Body of pancreas (tissue), 4 donors: ENCODE results near the gene EIF2S3B. TPM values are rescaled to one million over a fixed set of nuclear protein-coding genes. Genes with fewer than 3 reads are reported as not detected.

Experiments used
- ATAC-seq: fragments of 150-250 bp; one replicate; pipeline ENCODE4 v1.9.1; 2016
- DNase-seq, 4 donors: peaks; one replicate each; pipeline ENCODE4 v3.0.0-alpha.2; 2019
- H3K27ac ChIP-seq, 4 donors: fragments of 200-600 bp; sonication (generic); 1 replicate in 3 of 4; 2 replicates in 1 of 4; pipeline versions ENCODE4 v1.5.1 to v1.6.1; 2016 to 2019; ENCODE audit warnings: mild to moderate bottlenecking in 1 of 4, mixed read lengths in 1 of 4, moderate library complexity in 1 of 4
- H3K27me3 ChIP-seq, 2 donors: fragments of 200-600 bp; sonication (generic); one replicate each; pipeline ENCODE4 v1.6.0; 2016; ENCODE audit warnings: mild to moderate bottlenecking in 1 of 2
- H3K36me3 ChIP-seq, 2 donors: fragments of 200-600 bp; sonication (generic); replicated peaks in 1 of 2; 2 replicates each; pipeline ENCODE4 v1.5.1; 2016; ENCODE audit warnings: low read depth in 2 of 2; ENCODE audit not compliant: insufficient read depth in 1 of 2
- H3K4me1 ChIP-seq: fragments of 200-600 bp; sonication (generic); one replicate; pipeline ENCODE4 v1.6.0; 2016
- H3K4me3 ChIP-seq, 2 donors: fragments of 200-600 bp; sonication (generic); 1 replicate in 1 of 2; 2 replicates in 1 of 2; pipeline ENCODE4 v1.5.1; 2016 to 2019
- H3K9me3 ChIP-seq, 3 donors: fragments of 200-600 bp; sonication (generic); 1 replicate in 2 of 3; 2 replicates in 1 of 3; pipeline ENCODE4 v1.5.1; 2016
- POLR2A ChIP-seq, 3 donors: fragments of 450-650 bp; IDR thresholded peaks; one replicate each; pipeline ENCODE4 v1.6.1; 2016; ENCODE audit warnings: antibody characterized with exemption in 3 of 3, mild to moderate bottlenecking in 2 of 3
- WGBS, 2 donors: methylation state at CpG; one replicate each; pipeline ENCODE4 v1.1.5; 2017; 5-methylcytosine and 5-hydroxymethylcytosine counted together
- intact Hi-C: fragments of 100-400 bp; cut with DNase I; formaldehyde crosslinking; loops from one replicate; pipeline ENCODE4 v1.15.1; 2023
- total RNA-seq, 2 donors: library from RNA; depleted of rRNA; stranded (reverse); fragments of >200 nt; gene quantifications; one replicate each; pipeline ENCODE4 v1.1.0, GENCODE V29; 2016
- TF ChIP-seq, protein P1 (sequence below), 7 experiments: fragments of 450-650 bp in 4 of 7; fragments of 200-600 bp in 3 of 7; sonication (generic) in 3 of 7; IDR thresholded peaks; one replicate each; pipeline ENCODE4 v1.5.1; 2016 to 2019; ENCODE audit warnings: antibody characterized with exemption in 7 of 7

Gene EIF2S3B
- total RNA-seq, 2 donors from 2014 or later, result 0.26 TPM; not detected in 1

DNA sequence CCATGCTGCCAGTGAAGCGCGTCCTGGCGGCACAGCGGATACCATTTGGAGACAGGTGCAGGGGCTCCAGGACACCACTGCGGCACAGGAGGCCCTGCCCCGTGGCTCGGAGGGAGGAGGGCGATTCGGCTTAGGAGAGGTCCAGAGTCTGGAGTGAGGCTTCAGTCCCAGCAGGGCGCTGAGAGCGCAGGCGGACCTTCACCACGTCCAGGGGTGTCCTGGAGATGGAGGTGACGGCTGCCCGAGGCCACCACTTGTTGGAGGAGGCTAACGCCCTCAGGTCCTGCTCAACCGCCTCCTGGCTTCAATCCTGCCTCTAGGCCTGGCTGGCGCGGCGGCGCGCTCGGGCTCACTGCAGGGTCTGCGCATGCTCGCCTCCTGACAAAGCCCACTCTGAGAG lies 45.7 kb downstream of the EIF2S3B start:
- DNase-seq (no peak), ATAC-seq (no peak)
- no peaks in the 10 kb centered on the region for H3K9me3 ChIP-seq
- no peaks in the 10 kb centered on the region for H3K4me1 ChIP-seq
- 90 to 91% methylated on average over 19 to 25 of the region's 25 CpGs for WGBS, 2 donors
- no peak overlapping the region for H3K4me3 ChIP-seq
- no peak overlapping the region for H3K27ac ChIP-seq
- TF ChIP-seq, protein P1, sequence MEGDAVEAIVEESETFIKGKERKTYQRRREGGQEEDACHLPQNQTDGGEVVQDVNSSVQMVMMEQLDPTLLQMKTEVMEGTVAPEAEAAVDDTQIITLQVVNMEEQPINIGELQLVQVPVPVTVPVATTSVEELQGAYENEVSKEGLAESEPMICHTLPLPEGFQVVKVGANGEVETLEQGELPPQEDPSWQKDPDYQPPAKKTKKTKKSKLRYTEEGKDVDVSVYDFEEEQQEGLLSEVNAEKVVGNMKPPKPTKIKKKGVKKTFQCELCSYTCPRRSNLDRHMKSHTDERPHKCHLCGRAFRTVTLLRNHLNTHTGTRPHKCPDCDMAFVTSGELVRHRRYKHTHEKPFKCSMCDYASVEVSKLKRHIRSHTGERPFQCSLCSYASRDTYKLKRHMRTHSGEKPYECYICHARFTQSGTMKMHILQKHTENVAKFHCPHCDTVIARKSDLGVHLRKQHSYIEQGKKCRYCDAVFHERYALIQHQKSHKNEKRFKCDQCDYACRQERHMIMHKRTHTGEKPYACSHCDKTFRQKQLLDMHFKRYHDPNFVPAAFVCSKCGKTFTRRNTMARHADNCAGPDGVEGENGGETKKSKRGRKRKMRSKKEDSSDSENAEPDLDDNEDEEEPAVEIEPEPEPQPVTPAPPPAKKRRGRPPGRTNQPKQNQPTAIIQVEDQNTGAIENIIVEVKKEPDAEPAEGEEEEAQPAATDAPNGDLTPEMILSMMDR (IDR thresholded peaks at IDR 0.05), result no peak
- no peak for TF ChIP-seq POLR2A (IDR thresholded peaks at IDR 0.05)
- no peaks in the 10 kb centered on the region for H3K27me3 ChIP-seq
- H3K36me3 ChIP-seq, result no peaks in the 10 kb centered on the region
- intact Hi-C loops, result no loop called here

DNA sequence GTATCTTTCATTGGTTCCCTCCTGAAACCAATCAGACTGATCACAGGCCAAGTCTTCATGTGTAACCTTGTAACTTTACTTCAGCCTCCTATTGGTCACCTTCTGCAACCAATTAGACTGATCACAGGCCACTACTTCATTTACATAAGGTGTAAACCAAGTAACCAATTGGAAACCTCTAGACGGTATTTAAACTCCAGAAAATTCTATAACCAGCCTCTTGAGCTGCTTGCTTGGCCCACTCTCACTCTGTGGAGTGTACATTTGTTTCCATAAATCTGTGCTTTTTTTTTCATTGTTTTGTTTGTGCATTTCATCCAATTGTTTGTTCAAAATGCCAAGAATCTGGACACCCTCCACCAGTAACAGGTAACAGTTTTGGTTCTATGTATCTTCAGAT lies 47.5 kb downstream of the EIF2S3B start:
- TF ChIP-seq POLR2A (IDR thresholded peaks at IDR 0.05), result no peak
- TF ChIP-seq, protein P1 (IDR thresholded peaks at IDR 0.05), result no peak
- no peak overlapping the region for H3K27ac ChIP-seq
- H3K4me3 ChIP-seq, result no peak overlapping the region
- intact Hi-C loops, result no loop called here
- WGBS, 2 donors, result 60 to 73% methylated on average over 1 of the region's 1 CpG
- H3K4me1 ChIP-seq, result no peaks in the 10 kb centered on the region
- H3K9me3 ChIP-seq, result no peaks in the 10 kb centered on the region
- ATAC-seq, result no peak
- no peaks in the 10 kb centered on the region for H3K36me3 ChIP-seq
- no peaks in the 10 kb centered on the region for H3K27me3 ChIP-seq
- DNase-seq, result no peak

DNA sequence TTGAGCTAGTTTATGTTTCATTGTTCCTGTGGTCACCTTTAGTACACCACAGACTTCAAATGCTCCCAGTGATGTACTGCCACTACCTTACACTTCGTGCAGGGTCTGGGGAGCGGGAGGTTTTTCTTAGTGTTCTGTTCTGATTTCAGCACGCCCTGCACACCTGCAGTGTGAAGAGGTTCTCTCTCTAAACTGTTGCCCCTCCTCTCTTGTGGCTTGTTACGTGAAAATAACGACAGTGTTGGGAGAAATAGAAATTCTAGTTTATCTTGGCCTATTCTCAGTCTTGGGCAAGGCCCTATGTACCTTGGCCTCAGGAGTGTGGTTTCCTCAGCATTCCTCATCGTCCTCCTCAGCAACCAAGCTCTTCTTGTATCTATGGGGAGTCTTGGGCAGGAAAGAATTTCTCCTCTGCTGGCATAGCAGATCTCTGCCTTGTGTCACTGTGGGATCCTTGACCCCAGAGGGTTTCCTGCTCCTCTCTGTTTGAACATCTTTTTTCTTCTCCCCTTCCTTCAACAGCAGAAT lies 48.6 kb downstream of the EIF2S3B start:
- no peaks in the 10 kb centered on the region for H3K36me3 ChIP-seq
- TF ChIP-seq POLR2A (IDR thresholded peaks at IDR 0.05), result peak in 1 of 3 donors; percentile 11
- TF ChIP-seq, protein P1 (IDR thresholded peaks at IDR 0.05), result no peak
- DNase-seq (no peak), ATAC-seq (no peak)
- H3K27ac ChIP-seq, result no peak overlapping the region
- H3K4me1 ChIP-seq, result no peaks in the 10 kb centered on the region
- H3K9me3 ChIP-seq, result no peaks in the 10 kb centered on the region
- intact Hi-C loops, result no loop called here
- WGBS, 2 donors, result 74 to 81% methylated on average over 6 of the region's 6 CpGs
- H3K4me3 ChIP-seq, result no peak overlapping the region
- H3K27me3 ChIP-seq, result no peaks in the 10 kb centered on the region

DNA sequence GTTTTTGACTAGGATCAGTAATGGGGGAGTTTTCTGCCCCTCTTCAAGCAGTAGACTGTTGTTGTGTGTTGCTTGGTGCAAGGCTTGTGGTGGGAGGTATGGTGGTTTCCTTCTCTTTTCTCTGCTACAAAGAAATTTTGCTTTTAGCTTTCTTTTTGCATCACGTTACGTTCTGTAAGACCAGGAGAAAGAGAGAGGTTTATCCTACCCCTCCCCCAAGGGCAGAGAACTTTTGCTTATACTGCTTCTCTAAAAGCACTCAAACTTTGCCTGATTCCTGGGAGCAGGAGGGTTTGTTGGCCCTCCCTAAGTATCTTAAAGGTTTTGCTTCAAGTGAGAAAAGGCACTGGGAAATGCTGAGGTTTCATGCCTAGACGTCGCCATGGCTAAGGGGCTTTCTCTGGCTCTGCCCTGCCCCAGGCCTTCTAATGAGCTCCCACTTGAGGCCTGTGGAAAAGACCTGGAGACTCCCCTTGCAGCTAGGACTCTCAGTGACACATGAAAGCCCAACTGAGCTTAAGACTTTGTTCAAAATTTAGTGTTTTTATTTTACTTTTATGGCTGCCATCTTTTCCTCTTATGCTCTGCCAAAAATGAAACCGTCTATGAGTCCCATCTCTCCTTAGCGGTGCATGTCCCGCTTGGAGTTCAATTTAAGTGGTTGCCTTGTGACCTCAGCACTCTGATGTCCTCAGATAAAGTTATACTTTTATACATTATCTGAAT lies 49.2 kb downstream of the EIF2S3B start:
- H3K36me3 ChIP-seq, result no peaks in the 10 kb centered on the region
- H3K9me3 ChIP-seq, result no peaks in the 10 kb centered on the region
- ATAC-seq (no peak), DNase-seq (no peak)
- no peaks in the 10 kb centered on the region for H3K4me1 ChIP-seq
- H3K27me3 ChIP-seq, result no peaks in the 10 kb centered on the region
- TF ChIP-seq, protein P1 (IDR thresholded peaks at IDR 0.05), result no peak
- no peak for TF ChIP-seq POLR2A (IDR thresholded peaks at IDR 0.05)
- intact Hi-C loops, result loop anchor here (5.0 kb wide), 1 partner anchor 223 kb away; no protein-coding TSS in a partner anchor
- no peak overlapping the region for H3K4me3 ChIP-seq
- H3K27ac ChIP-seq, result no peak overlapping the region
- WGBS, 2 donors, result 77 to 86% methylated on average over 7 of the region's 7 CpGs

DNA sequence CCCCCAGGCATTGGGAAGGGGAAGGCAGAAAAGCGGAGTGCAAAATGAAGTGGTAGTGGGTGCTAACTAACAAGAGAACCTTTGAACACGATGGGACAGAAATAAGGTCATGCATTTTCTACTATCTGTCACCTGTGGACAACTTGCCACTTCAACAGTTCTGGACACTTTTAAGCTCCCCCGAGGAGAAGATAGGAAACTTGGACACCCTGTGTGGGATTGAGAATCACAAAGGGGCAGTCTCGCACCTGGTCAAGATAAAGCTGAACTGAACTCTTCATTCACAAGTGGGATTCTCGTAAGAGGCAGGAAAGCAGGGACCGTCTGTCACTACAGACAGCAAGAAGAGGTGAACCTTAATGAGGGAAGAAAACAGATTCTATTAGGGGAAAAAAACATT lies 51.6 kb downstream of the EIF2S3B start:
- DNase-seq (no peak), ATAC-seq (no peak)
- H3K27me3 ChIP-seq, result no peaks in the 10 kb centered on the region
- intact Hi-C loops, result loop anchor here (5.0 kb wide), 1 partner anchor 225 kb away; no protein-coding TSS in a partner anchor
- no peak overlapping the region for H3K4me3 ChIP-seq
- no peak overlapping the region for H3K27ac ChIP-seq
- TF ChIP-seq, protein P1 (IDR thresholded peaks at IDR 0.05), result no peak
- no peak for TF ChIP-seq POLR2A (IDR thresholded peaks at IDR 0.05)
- H3K36me3 ChIP-seq, result no peaks in the 10 kb centered on the region
- 49 to 54% methylated on average over 6 of the region's 6 CpGs for WGBS, 2 donors
- no peaks in the 10 kb centered on the region for H3K9me3 ChIP-seq
- H3K4me1 ChIP-seq, result no peaks in the 10 kb centered on the region
